Large intestine (tissue), 12 donors: Measurements from ENCODE around the gene NUCB1. TPM values are rescaled to one million over a fixed set of nuclear protein-coding genes. Genes with fewer than 3 reads are reported as not detected.

Experiments used
- DNase-seq, 2 donors: peaks; one replicate each; pipeline versions ENCODE4 v3.0.0 to v3.0.0-alpha.2; 2013
- H3K27ac ChIP-seq: one replicate; pipeline ENCODE4 v1.5.1; 2013; ENCODE audit warnings: low read length
- H3K27me3 ChIP-seq: 2 replicates; pipeline ENCODE4 v1.6.1; 2013; ENCODE audit warnings: low read length; ENCODE audit not compliant: control insufficient read depth, insufficient read depth
- H3K36me3 ChIP-seq: 2 replicates; pipeline ENCODE4 v1.6.1; 2013; ENCODE audit warnings: low read length; ENCODE audit not compliant: control insufficient read depth, insufficient read depth
- H3K4me1 ChIP-seq: one replicate; pipeline ENCODE4 v1.6.1; 2013; ENCODE audit warnings: low read length; ENCODE audit not compliant: control insufficient read depth, insufficient read depth
- H3K4me3 ChIP-seq: one replicate; pipeline ENCODE4 v1.5.1; 2013; ENCODE audit warnings: low read length
- H3K9me3 ChIP-seq: one replicate; pipeline ENCODE4 v1.6.1; 2013; ENCODE audit warnings: mild to moderate bottlenecking, low read depth, low read length, moderate library complexity; ENCODE audit not compliant: control insufficient read depth
- WGBS: methylation state at CpG from one replicate; pipeline ENCODE4 v1.1.5; 2013; ENCODE audit warnings: low lambda C conversion rate; ENCODE audit not compliant: insufficient coverage; 5-methylcytosine and 5-hydroxymethylcytosine counted together
- long read RNA-seq, 11 donors: transcript quantifications; one replicate each; lab custom pipeline, GENCODE V29; 2026
- polyA plus RNA-seq: library from polyadenylated mRNA; unstranded; fragments of 120-200 nt; gene quantifications from one replicate; pipeline ENCODE4 v1.2.1, GENCODE V29; 2013

Gene NUCB1
- 237 TPM for polyA plus RNA-seq
- long read RNA-seq, donor 1, transcript NUCB1-201 (13 exons, 2,668 nt), result major isoform, 32 of 49 reads
- long read RNA-seq, donor 1, partial matches to known transcripts, result 16 of 49 reads
- long read RNA-seq, donor 1, other reads (novel, unspliced or antisense), result 0 of 49 reads
- long read RNA-seq, donor 2, transcript NUCB1-206 (3 exons, 563 nt), result minor isoform, 6 of 70 reads
- long read RNA-seq, donor 2, transcript NUCB1-201 (13 exons, 2,668 nt), result major isoform, 22 of 70 reads
- long read RNA-seq, donor 2, partial matches to known transcripts, result 36 of 70 reads
- long read RNA-seq, donor 2, other reads (novel, unspliced or antisense), result 0 of 70 reads
- long read RNA-seq, donor 3, transcript NUCB1-212 (4 exons, 1,515 nt), result minor isoform, 5 of 82 reads
- long read RNA-seq, donor 3, transcript NUCB1-201 (13 exons, 2,668 nt), result major isoform, 19 of 82 reads
- long read RNA-seq, donor 3, partial matches to known transcripts, result 53 of 82 reads
- long read RNA-seq, donor 3, other reads (novel, unspliced or antisense), result 0 of 82 reads
- long read RNA-seq, donor 4, partial matches to known transcripts, result 0 of 2 reads
- long read RNA-seq, donor 4, other reads (novel, unspliced or antisense), result 0 of 2 reads
- long read RNA-seq, donor 5, transcript NUCB1-201 (13 exons, 2,668 nt), result major isoform, 15 of 20 reads
- long read RNA-seq, donor 5, partial matches to known transcripts, result 5 of 20 reads
- long read RNA-seq, donor 5, other reads (novel, unspliced or antisense), result 0 of 20 reads
- long read RNA-seq, donor 6, transcript NUCB1-201 (13 exons, 2,668 nt), result major isoform, 13 of 46 reads
- long read RNA-seq, donor 6, partial matches to known transcripts, result 29 of 46 reads
- long read RNA-seq, donor 6, other reads (novel, unspliced or antisense), result 0 of 46 reads
- long read RNA-seq, donor 7, partial matches to known transcripts, result 5 of 8 reads
- long read RNA-seq, donor 7, other reads (novel, unspliced or antisense), result 0 of 8 reads
- long read RNA-seq, donor 8, transcript NUCB1-201 (13 exons, 2,668 nt), result major isoform, 16 of 52 reads
- long read RNA-seq, donor 8, partial matches to known transcripts, result 31 of 52 reads
- long read RNA-seq, donor 8, other reads (novel, unspliced or antisense), result 0 of 52 reads
- long read RNA-seq, donor 9, transcript NUCB1-201 (13 exons, 2,668 nt), result major isoform, 5 of 75 reads
- long read RNA-seq, donor 9, partial matches to known transcripts, result 67 of 75 reads
- long read RNA-seq, donor 9, other reads (novel, unspliced or antisense), result 0 of 75 reads
- long read RNA-seq, donor 10, transcript NUCB1-201 (13 exons, 2,668 nt), result major isoform, 6 of 27 reads
- long read RNA-seq, donor 10, partial matches to known transcripts, result 16 of 27 reads
- long read RNA-seq, donor 10, other reads (novel, unspliced or antisense), result 0 of 27 reads
- long read RNA-seq, donor 11, partial matches to known transcripts, result 73 of 77 reads
- long read RNA-seq, donor 11, other reads (novel, unspliced or antisense), result 0 of 77 reads

DNA sequence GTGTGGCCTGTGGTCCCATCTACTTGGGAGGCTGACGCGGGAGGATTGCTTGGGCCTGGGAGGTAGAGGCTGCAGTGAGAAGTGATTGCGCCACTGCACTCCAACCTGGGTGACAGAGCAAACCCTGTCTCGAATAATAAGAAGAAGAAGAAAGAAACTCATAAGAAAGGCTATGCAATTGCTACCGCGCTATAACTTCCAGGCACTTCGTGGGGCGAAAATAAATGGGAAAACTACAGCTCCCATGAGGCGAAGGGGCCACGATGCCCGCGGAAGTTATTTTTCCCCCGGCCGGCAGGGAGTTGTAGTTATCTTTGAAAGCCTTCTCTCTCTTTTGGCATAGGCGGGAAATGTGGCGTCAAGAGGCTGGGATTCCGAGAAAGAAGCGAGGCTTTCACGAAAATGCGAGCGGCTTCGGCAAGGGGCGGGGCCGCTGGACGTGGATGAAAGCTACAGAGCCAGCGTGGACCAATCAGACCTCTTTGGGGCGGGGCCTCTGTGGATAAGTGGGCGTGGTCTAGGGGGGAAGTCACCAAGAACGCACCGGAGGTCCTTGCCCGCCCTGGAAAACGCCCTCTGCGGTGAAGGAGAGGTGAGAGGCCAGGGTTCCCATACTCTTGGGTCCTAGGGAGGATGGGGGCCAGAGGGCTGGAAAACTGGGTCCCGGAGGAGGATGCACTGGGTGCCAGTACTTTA lies at the start of gene NUCB1:
TSS of gene NUCB1 (plus strand) at position 532 of the 696 bp plus-strand sequence. CDS start 485 bp downstream, outside the sequence.
- Histone ChIP-seq H3K4me1 (peaks cover 7% of the 10 kb centered on the region), H3K27ac (peak within 1 kb of the TSS; percentile 85), H3K36me3 (peaks cover 16% of the 10 kb centered on the region), H3K9me3 (no peaks in the 10 kb centered on the region), H3K4me3 (peak within 1 kb of the TSS; percentile 73), H3K27me3 (peaks cover 2% of the 10 kb centered on the region)
- 0% methylated on average over 3 of the region's 34 CpGs for WGBS
- peak; percentile 99 for DNase-seq

DNA sequence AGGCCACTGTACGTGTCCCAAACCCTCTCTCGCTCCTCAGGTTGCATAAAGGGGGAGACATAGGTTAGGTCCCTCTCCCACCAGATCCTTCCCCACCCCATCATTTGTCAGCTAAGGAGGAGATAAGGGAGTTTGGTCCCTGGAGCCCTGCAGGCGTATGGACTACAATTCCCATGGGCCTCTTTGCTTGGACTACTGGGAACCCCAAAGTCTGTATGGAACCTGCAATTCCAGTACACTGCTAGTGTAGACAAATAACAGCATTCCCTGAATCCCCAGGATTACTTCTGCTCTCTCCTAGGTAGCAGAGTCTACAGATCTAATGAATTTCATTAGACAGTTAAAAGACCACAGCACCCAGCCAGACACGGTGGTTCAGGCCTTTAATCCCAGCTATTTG lies 47.8 kb upstream of the NUCB1 start:
- no peak overlapping the region for H3K4me3 ChIP-seq
- no peaks in the 10 kb centered on the region for H3K36me3 ChIP-seq
- H3K4me1 ChIP-seq, result no peaks in the 10 kb centered on the region
- no peak for DNase-seq
- no peaks in the 10 kb centered on the region for H3K9me3 ChIP-seq
- H3K27ac ChIP-seq, result no peak overlapping the region
- 83% methylated on average over 1 of the region's 4 CpGs for WGBS
- H3K27me3 ChIP-seq, result no peaks in the 10 kb centered on the region

DNA sequence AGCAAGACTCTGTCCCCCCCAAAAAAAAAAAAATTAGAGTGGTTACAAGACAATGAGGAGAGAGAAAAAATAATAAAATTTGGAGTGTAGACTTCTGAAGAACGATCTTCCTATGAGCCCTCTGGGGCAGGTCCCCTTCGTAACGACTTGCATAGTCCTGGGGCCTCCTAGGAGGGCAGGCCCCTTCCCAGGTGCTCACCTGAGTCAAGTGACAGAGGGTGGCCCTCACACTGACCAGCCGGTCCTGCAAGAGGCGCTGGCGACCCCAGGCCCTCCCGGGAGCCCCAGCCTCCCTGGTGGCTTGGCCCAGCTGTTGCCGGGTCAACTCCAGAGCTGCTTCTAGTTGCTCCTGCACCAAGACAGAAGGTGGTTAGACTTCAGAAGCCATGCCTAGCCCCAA lies 46.6 kb upstream of the NUCB1 start:
- Histone ChIP-seq H3K27ac (no peak overlapping the region), H3K9me3 (no peaks in the 10 kb centered on the region), H3K27me3 (no peaks in the 10 kb centered on the region), H3K4me3 (no peak overlapping the region), H3K4me1 (no peaks in the 10 kb centered on the region), H3K36me3 (no peaks in the 10 kb centered on the region)
- no peak for DNase-seq
- WGBS, result no CpG with 5 or more reads among the region's 8 CpGs

DNA sequence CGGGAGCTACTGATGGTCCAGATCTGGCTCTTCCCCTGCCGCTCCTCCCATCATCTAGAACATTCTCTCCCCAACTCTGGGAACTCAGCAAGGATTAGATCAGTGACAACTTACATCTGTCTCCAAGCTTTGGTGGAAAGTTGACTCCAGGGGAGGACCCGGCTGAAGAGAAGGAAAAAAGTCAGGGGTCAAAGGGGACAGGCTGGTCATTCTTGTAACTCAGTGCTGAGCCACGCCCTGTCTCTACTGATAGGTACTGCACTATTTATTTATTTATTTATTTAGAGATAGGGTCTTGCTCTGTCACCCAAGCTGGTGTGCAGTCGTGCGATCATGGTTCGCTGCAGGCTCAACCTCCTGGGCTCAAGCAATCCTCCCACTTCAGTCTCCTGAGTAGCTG lies 46.0 kb upstream of the NUCB1 start:
- no peaks in the 10 kb centered on the region for H3K9me3 ChIP-seq
- no peaks in the 10 kb centered on the region for H3K4me1 ChIP-seq
- no peak overlapping the region for H3K27ac ChIP-seq
- no peaks in the 10 kb centered on the region for H3K36me3 ChIP-seq
- H3K4me3 ChIP-seq, result no peak overlapping the region
- no peak for DNase-seq
- WGBS, result no CpG with 5 or more reads among the region's 7 CpGs
- no peaks in the 10 kb centered on the region for H3K27me3 ChIP-seq

DNA sequence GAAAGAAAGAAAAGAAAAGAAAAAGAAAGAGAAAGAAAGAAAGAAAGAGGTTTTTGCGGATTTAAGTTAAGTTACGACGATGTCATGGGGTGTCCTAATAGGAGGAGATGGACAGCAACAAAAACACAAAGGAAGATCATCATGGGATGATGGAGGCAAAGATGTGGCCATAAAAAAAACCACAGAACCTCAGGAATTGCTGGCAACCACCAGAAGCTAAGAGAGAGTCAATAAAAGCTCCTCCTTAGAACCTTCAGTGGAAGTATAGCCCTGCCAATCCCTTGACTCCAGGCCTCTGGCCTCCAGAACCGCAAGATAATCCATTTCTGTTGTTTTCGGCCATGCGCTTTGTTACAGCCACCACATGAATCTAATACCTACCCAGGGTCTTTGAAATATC lies 43.2 kb upstream of the NUCB1 start:
- Histone ChIP-seq H3K4me1 (no peaks in the 10 kb centered on the region), H3K27me3 (no peaks in the 10 kb centered on the region), H3K36me3 (no peaks in the 10 kb centered on the region), H3K4me3 (no peak overlapping the region), H3K27ac (no peak overlapping the region), H3K9me3 (no peaks in the 10 kb centered on the region)
- 95% methylated on average over 4 of the region's 6 CpGs for WGBS
- DNase-seq, result no peak

DNA sequence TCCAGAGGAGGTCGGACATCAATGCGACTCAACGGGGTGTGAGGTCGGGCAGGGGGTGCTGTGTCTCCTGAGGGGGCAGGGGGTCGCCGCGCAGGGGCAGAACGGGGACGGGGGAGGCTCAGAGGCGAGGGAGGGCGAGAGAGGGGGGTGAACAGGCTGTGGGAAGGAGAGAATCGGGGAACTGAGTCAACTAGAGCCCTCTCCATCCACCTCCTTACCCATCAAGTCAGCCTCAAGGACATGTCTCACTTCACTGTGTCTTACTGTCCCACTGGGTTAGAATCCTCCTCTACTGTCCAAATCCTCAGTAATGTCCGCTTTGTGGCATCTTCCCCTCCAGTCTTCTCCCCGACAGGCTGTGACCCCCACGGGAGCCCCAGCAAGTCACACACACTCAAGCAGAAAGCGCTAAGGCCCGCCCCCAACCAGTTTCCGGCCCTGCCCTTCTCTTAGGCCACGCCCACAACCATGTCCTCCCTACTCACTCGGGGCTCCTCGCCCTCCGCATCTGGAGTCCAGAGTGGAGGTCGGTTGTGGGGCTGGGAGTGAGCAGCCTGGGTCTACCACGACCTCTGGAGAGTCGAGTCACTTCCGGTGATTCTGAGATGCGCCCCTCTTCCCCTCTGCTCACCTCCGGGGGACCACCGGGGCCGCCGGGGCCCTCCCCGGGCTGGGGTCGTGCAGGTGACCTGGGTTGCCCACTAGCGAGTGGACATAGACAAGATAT lies 41.0 kb upstream of the NUCB1 start:
- 20% methylated on average over 1 of the region's 34 CpGs for WGBS
- Histone ChIP-seq H3K9me3 (no peaks in the 10 kb centered on the region), H3K27ac (no peak overlapping the region), H3K4me3 (no peak overlapping the region), H3K36me3 (no peaks in the 10 kb centered on the region), H3K27me3 (no peaks in the 10 kb centered on the region), H3K4me1 (no peaks in the 10 kb centered on the region)
- no peak for DNase-seq

DNA sequence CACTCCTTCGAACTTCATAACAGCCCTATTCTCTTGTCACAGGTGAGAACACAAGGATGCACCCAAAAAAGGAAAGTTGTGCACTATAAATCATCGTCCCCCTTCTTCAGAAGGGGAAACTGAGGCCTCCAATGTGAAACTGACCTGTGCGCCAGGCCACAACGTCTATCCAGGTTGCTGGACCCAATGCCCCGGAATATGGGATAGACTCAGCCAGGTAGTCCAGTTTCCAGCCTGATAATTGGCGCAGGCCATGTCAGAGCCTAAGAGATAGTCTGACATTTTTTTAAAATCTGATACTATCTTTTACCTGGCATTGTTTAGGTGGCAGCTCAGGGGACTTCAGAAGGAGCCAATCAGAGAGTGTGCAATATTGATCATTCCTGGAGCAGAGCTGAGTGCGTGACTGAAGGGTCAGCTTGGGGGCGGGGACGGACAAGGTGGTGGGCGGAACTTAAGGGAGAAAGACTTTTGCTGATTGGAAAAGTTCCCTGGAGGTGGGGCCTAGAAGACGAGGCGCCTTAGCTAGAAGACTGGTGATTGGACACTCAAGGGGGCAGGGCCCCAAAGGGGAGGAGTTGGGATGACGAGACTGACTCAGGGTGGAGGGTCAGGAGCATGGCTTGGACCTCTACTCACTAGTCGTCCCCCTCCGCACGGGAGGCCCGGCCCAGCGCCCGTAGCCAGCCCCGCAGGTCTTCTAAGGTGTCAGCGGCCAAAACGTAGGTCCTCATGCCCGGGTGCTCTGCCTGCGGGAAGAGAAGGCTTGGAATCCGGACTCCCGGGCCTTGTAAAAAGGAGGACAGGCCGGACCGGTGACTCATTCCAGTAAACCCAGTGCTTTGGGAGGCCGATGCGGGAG lies 40.2 kb upstream of the NUCB1 start:
- DNase-seq, result no peak
- Histone ChIP-seq H3K4me3 (no peak overlapping the region), H3K27me3 (no peaks in the 10 kb centered on the region), H3K9me3 (no peaks in the 10 kb centered on the region), H3K36me3 (no peaks in the 10 kb centered on the region), H3K4me1 (no peaks in the 10 kb centered on the region), H3K27ac (no peak overlapping the region)
- WGBS, result no CpG with 5 or more reads among the region's 30 CpGs

DNA sequence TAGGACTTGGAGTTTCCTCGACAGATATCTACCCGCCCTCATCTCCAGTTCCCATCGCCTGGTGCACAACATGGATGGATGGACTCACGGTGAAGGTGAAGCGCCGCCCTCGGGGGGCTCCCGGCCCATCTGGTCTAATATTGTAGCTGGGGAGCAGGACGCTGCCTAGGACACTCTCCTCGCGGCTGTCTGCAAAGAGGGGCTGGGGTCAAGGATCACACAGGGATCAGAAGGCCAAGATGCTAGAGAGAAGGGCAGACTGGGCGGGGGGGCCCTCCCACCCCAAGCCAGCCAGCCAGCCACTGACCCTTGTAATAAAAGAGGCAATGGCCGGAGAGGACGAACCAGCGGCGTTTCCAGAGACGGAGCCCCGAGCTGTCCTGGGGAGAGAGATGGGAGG lies 38.8 kb upstream of the NUCB1 start:
- Histone ChIP-seq H3K27me3 (no peaks in the 10 kb centered on the region), H3K4me3 (no peak overlapping the region), H3K27ac (no peak overlapping the region), H3K9me3 (no peaks in the 10 kb centered on the region), H3K4me1 (peaks cover under 1% of the 10 kb centered on the region), H3K36me3 (no peaks in the 10 kb centered on the region)
- DNase-seq, result no peak
- 95% methylated on average over 4 of the region's 18 CpGs for WGBS
